Measurements from ENCODE around the gene HHEX.

DNA sequence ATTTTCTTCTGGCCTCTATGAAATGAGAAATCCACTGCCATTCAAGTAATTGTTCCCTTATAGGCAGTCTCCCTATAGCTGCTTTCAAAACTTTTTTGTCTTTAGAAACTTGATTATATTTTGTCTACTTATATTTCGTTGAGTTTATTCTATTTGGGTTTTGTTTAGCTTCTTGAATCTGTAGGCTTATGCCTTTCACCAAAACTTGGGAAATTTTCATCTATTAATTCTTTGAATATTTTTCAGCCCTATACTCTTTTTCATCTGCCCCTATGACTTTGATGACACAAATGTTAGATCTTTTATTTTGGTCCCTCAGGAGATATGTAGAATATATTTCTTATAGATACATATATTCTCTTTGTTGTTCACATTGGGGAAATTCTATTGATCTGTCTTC lies 48.3 kb upstream of the HHEX start:
- TF ChIP-seq POLR2AphosphoS5 (IDR thresholded peaks at IDR 0.05; ENCODE audit: insufficient read depth in 1 of 2, low read depth in 1 of 2) = no peak
- TF ChIP-seq CTCF (IDR thresholded peaks at IDR 0.05) = no peak
- TF ChIP-seq POLR2A (IDR thresholded peaks at IDR 0.05) = no peak
